8988T (cell line): ENCODE measurements around the gene STON1.
"Not testable (repeated sequence)": the region's sequence is repeated elsewhere in the genome, so short reads cannot be mapped to it uniquely, and the experiment has no call there.

Experiments
- DNase-seq: peaks from one replicate; pipeline ENCODE4 v3.0.0; 2011

Gene STON1, protein sequence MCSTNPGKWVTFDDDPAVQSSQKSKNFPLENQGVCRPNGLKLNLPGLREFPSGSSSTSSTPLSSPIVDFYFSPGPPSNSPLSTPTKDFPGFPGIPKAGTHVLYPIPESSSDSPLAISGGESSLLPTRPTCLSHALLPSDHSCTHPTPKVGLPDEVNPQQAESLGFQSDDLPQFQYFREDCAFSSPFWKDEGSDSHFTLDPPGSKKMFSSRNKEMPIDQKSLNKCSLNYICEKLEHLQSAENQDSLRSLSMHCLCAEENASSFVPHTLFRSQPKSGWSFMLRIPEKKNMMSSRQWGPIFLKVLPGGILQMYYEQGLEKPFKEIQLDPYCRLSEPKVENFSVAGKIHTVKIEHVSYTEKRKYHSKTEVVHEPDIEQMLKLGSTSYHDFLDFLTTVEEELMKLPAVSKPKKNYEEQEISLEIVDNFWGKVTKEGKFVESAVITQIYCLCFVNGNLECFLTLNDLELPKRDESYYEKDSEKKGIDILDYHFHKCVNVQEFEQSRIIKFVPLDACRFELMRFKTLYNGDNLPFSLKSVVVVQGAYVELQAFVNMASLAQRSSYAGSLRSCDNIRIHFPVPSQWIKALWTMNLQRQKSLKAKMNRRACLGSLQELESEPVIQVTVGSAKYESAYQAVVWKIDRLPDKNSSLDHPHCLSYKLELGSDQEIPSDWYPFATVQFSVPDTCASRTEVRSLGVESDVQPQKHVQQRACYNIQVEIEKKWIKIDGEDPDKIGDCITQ

GRCh38 chr2:48530033-48530811 lies at the start of gene STON1:
Gene STON1 (plus strand): TSS chr2:48530154. CDS start chr2:48580634, 50,480 bp downstream.
- peak; percentile 54 for DNase-seq

GRCh38 chr2:48480526-48480925 lies 49.4 kb upstream of the STON1 start:
- no peak for DNase-seq

GRCh38 chr2:48482313-48482712 lies 47.6 kb upstream of the STON1 start:
- DNase-seq, result no peak

DNA sequence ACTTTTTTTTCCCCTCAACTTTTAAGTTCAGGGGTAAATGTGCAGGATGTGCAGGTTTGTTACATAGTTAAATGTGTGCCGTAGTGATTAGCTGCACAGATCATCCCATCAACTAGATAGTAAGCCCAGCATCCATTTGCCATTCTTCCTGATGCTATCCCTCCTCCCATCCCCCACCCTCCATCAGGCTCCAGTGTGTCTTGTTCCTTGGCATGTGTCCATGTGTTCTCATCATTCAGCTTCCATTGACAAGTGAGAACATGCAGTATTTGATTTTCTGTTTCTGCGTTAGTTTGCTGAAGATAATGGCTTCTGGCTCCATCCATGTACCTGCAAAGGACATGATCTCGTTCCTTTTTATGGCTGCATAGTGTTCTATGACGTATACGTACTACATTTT lies 47.2 kb upstream of the STON1 start:
- DNase-seq, result no peak

DNA sequence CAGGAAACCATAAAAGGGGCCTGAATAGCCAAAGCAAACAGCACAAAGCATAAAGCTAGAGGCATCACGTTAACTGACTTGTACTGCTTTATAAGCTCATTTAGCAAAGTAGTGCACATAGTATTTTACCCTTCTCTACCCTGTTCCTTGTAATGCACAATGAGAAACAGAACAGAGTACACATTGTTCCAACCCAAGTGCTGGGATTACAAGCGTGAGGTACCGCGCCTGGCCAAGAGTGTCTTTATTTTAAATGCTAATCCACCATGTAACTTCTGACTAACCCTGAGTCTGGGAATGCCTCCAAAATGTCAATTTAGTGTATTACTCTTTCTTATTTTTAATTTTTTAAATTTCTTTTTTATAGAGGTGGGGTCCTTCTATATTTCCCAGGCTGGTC lies 46.4 kb upstream of the STON1 start:
- no peak for DNase-seq

- no peak for DNase-seq
These were observed 46.0 kb upstream of the STON1 start for GRCh38 chr2:48483916-48484315.

DNA sequence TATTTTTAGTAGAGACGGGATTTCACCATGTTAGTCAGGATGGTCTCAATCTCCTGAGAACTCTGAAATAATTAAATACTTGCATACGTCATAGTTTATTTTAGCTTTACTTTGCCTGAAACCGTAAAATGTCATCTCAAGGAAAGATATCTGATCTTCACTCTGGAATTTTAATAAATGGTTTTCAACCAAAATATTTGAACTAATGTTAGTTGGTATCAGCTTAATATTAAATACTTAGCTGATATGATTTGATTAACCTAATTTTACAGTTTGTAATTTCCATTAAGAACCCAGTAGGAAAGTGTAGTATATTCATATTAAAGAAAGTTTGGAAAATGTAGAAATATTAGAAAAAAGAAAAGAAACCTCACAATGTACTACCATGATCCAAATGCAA lies 41.4 kb upstream of the STON1 start:
- DNase-seq, result no peak

DNA sequence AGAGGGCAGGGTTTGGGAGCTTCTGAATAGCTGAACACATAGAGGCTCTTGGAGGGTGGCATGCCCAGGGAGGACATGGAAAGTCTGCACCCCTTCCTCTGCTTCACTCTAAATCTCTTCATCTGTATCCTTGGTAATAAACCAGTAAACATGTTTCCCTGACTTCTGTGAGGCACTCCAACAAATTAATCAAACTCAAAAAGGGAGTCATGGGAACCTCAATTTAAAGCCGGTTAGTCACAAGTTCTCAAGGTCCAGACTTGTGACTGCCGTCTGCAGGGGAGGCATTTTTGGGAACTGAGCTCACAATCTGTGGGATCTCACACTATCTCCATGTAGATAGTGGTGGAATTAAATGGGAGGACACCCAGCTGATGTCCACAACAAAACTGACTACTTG lies 33.1 kb upstream of the STON1 start:
- DNase-seq, result no peak

- no peak for DNase-seq
These were observed 25.2 kb upstream of the STON1 start for GRCh38 chr2:48504647-48505327.

DNA sequence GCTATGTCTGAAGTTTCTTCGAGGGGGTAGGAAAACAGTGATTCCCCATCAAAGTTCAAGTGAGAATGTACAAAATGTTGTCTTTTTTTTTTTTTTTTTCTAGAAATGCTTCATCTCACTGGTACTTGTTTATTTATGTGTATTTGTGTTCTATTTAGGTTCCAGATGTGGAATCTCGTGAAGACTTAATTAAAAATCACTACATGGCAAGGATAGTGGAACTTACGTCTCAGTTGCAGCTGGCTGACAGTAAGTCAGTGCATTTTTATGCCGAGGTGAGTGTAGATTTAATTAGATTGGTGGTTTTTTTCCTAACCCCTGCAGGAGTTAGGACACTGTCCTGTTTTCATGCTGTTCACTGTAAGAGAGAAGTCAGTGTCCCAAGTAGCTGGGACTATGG lies 22.8 kb upstream of the STON1 start:
- no peak for DNase-seq

GRCh38 chr2:48508461-48509124 lies 21.4 kb upstream of the STON1 start:
- DNase-seq, result no peak

DNA sequence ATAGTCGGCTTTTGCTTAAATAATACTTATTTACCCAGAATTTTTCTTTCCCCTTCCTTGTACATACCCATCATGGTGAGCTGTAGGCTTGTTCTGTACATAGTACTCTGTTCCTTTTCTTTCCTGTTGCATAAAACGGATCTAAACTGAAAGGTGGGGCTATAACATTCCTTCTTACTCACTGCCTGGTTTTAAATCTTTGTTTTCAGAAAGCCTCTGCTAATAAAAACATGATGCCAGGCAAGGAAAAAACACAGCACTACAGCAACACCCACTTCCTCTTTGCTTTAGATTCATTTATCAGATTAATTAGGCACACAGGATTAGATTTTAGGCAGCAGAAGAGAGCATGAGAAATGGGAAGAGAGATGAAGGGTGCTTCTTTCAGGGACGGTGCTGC lies 19.6 kb upstream of the STON1 start:
- no peak for DNase-seq

DNA sequence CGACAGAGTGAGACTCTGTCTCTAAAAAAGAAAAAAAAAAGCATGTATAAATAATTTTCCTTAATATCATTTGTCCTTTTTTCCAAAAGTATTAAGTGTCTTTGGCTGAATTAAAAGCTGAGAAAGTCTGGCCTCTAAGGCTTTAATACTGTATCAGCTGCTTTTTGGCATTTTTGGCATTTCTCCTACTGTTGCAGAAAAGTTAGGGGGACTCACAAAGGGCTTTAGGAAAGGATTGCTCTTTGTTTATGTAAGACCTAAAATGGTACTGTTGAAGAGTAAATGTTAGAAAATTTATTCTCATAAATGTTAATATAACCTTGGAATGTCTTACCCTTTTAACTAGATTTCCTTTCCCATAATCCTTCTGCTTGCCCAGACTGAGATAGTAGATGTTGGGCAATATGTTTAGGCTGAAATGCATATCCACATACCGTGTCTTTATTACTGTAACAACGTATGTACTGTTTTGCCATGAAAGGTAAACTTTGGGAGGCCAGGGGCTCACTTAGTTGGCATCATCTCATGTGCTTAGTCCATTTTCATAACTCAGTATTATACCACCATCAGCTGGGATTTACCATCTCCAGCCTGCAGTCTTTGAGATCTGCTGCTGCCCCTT lies 18.0 kb upstream of the STON1 start:
- DNase-seq, result no peak

DNA sequence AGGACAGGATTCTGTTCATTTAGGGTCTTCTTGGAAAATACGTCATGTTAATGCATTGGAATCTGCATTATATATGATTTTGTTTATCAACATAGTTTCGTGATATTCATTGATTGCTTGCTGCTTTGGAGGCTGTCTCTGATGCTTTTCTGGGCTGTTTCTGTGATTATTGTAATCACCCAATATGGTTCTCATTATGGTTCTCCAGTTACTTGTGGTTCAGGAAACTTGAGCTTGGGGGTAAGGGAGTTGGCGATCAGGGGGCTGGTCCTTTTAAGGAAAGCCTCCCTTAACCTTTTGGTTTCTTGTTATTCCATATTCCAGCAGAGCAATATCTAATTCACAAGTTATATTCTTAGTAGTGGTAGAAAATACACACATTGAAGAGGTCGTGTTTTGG lies 17.4 kb upstream of the STON1 start:
- DNase-seq, result no peak

GRCh38 chr2:48514348-48515003 lies 15.5 kb upstream of the STON1 start:
- no peak for DNase-seq

- DNase-seq, result no peak
These were observed 14.4 kb upstream of the STON1 start for GRCh38 chr2:48515513-48515985.

GRCh38 chr2:48519593-48519992 lies 10.4 kb upstream of the STON1 start:
- no peak for DNase-seq

- DNase-seq, result not testable (repeated sequence)
These were observed 5.2 kb upstream of the STON1 start for GRCh38 chr2:48524756-48525155.

DNA sequence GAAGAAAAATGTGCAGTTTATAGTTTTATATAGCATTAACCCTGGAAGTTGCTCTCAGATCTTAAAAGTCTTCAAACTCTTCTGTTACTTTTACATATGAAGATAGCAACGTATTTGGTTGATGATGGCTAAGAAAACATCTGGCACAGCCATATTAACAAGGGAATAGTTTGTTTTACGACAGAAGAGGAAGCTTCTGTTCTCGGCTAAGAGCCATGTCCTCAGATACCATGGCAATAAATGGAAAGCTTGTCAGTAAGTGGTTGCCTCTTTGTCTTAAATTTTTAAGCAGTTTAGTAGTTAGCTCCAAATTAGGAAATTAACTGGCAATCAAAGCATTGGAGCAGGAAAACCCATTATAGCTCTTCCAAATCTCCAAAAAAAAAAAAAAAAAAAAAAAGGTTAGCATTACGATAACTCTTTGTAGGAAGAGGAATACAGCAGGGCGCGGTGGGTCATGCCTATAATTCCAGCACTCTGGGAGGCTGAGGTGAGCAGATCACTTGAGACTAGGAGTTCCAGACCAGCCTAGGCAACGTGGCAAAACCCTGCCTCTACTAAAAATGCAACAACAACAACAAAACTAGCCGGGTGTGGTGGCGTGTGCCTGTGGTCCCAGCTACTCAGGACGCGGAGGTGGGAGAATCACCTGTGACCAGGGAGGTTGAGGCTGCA lies 4.5 kb upstream of the STON1 start:
- no peak for DNase-seq

- no peak for DNase-seq
These were observed 2.6 kb upstream of the STON1 start for GRCh38 chr2:48527226-48527885.
